Keratinocyte (primary cell): ENCODE data around the gene METAP1D. TPM values are rescaled to one million over a fixed set of nuclear protein-coding genes. Genes with fewer than 3 reads are reported as not detected.

Experiments used
- DNase-seq: peaks from one replicate; pipeline ENCODE4 v3.0.0-alpha.2; 2011; ENCODE audit warnings: low read depth, missing footprints, low spot score
- FAIRE-seq: peaks from 2 replicates; lab custom pipeline; 2011; peaks lifted over from hg19 to GRCh38; lab: Jason Lieb, UNC
- H2AFZ ChIP-seq: 2 replicates; pipeline ENCODE4 v1.6.0; 2012; ENCODE audit warnings: low read length, control low read depth, inconsistent platforms; ENCODE audit not compliant: control insufficient read depth
- H3K27ac ChIP-seq: 2 replicates; pipeline ENCODE4 v1.5.1; 2011; ENCODE audit warnings: low read length; ENCODE audit not compliant: control insufficient read depth, insufficient read depth
- H3K27me3 ChIP-seq: 3 replicates; pipeline ENCODE4 v1.6.0; 2011; ENCODE audit warnings: low read length; ENCODE audit not compliant: control insufficient read depth, insufficient read depth; ENCODE audit errors: extremely low read depth
- H3K36me3 ChIP-seq, 2 experiments: 2 replicates in 1 of 2; 3 replicates in 1 of 2; pipeline ENCODE4 v1.5.1; 2011; ENCODE audit warnings: low read length in 2 of 2, mild to moderate bottlenecking in 1 of 2; ENCODE audit not compliant: control insufficient read depth in 2 of 2, insufficient read depth in 2 of 2; ENCODE audit errors: extremely low read depth in 1 of 2
- H3K4me1 ChIP-seq: 3 replicates; pipeline ENCODE4 v1.5.1; 2011; ENCODE audit warnings: low read length; ENCODE audit not compliant: control insufficient read depth, insufficient read depth; ENCODE audit errors: extremely low read depth
- H3K4me2 ChIP-seq: 3 replicates; pipeline ENCODE4 v1.6.0; 2011; ENCODE audit warnings: low read depth, low read length; ENCODE audit not compliant: control insufficient read depth, insufficient read depth; ENCODE audit errors: extremely low read depth
- H3K4me3 ChIP-seq, 3 experiments: fragments of 200-600 bp in 1 of 3; sonication (generic) in 1 of 3; 2 replicates in 2 of 3; 3 replicates in 1 of 3; pipeline ENCODE4 v1.5.1; 2011 to 2016; ENCODE audit warnings: low read length in 3 of 3, mild to moderate bottlenecking in 3 of 3, control low read depth in 2 of 3, inconsistent platforms in 1 of 3, low read depth in 1 of 3, mixed read lengths in 1 of 3, mixed run types in 1 of 3, moderate library complexity in 1 of 3; ENCODE audit not compliant: control insufficient read depth in 2 of 3, insufficient read depth in 2 of 3; ENCODE audit errors: extremely low read depth in 1 of 3
- H3K79me2 ChIP-seq: 2 replicates; pipeline ENCODE4 v1.6.0; 2012; ENCODE audit warnings: low read length; ENCODE audit not compliant: control insufficient read depth, insufficient read depth
- H3K9ac ChIP-seq: 3 replicates; pipeline ENCODE4 v1.6.0; 2011; ENCODE audit warnings: low read length; ENCODE audit not compliant: control insufficient read depth, insufficient read depth; ENCODE audit errors: extremely low read depth
- H3K9me1 ChIP-seq: 3 replicates; pipeline ENCODE4 v1.6.0; 2011; ENCODE audit warnings: low read length; ENCODE audit not compliant: control insufficient read depth, insufficient read depth; ENCODE audit errors: extremely low read depth
- H3K9me3 ChIP-seq: 2 replicates; pipeline ENCODE4 v1.5.1; 2012; ENCODE audit warnings: low read depth, low read length; ENCODE audit not compliant: control insufficient read depth
- H4K20me1 ChIP-seq: 3 replicates; pipeline ENCODE4 v1.6.0; 2011; ENCODE audit warnings: low read length; ENCODE audit not compliant: control insufficient read depth, insufficient read depth; ENCODE audit errors: extremely low read depth
- CTCF ChIP-seq, 3 experiments: IDR thresholded peaks in 1 of 3; conservative IDR thresholded peaks in 1 of 3; optimal IDR thresholded peaks in 1 of 3; 2 replicates in 2 of 3; 3 replicates in 1 of 3; pipeline versions ENCODE3 to v1.5.1; 2011; ENCODE audit warnings: low read length in 3 of 3, mild to moderate bottlenecking in 3 of 3, moderate library complexity in 2 of 3, control low read depth in 1 of 3, inconsistent platforms in 1 of 3; ENCODE audit not compliant: insufficient read depth in 2 of 3; ENCODE audit errors: extremely low read depth in 1 of 3
- EZH2 ChIP-seq: IDR thresholded peaks from one replicate; pipeline ENCODE4 v1.6.1; 2012; ENCODE audit warnings: inconsistent platforms, mild to moderate bottlenecking, low read length, moderate library complexity
- dilution Hi-C: fragments of 300-500 bp; cut with MboI; formaldehyde crosslinking; loops from one replicate; pipeline ENCODE4 v1.7.0; 2020; ENCODE audit warnings: low sequenced_read_pairs; ENCODE audit not compliant: extremely low pct_ligation_motif_present
- polyA plus RNA-seq, 5 experiments: library from polyadenylated mRNA; depleted of rRNA in 3 of 5; stranded (reverse) in 3 of 5; stranded (forward) in 1 of 5; unstranded in 1 of 5; fragments of >200 nt; gene quantifications; 1 replicate in 1 of 5; 2 replicates in 3 of 5; 3 replicates in 1 of 5; pipeline versions ENCODE4 v1.2.1 to v1.2.3, GENCODE V29; 2011 to 2012; ENCODE audit warnings: missing spikeins in 2 of 5, low read depth in 1 of 5, low replicate concordance in 1 of 5

METAP1D gene
- polyA plus RNA-seq, 1 donor (not counting 4 experiments of a cell fraction or from before 2014, with no cell fraction given) = 5.1 TPM

- H3K9ac ChIP-seq = no peak overlapping the region
- no peaks in the 10 kb centered on the region for H3K79me2 ChIP-seq
- H2AFZ ChIP-seq = no peak overlapping the region
- TF ChIP-seq EZH2 = peak; percentile 53
- no peak for TF ChIP-seq CTCF (optimal IDR thresholded peaks at IDR 0.05 in 1 of 3, IDR thresholded peaks at IDR 0.05 in 1 of 3, conservative IDR thresholded peaks at IDR 0.05 in 1 of 3; ENCODE audit: extremely low read depth in 1 of 3, insufficient read depth in 2 of 3, low read length in 3 of 3)
- no peaks in the 10 kb centered on the region for H3K36me3 ChIP-seq
- H3K27ac ChIP-seq = no peak overlapping the region
- H3K4me2 ChIP-seq = no peak overlapping the region
- H3K27me3 ChIP-seq = peaks cover 94% of the 10 kb centered on the region
- no peaks in the 10 kb centered on the region for H3K9me3 ChIP-seq
- DNase-seq (no peak), FAIRE-seq (no peak)
- no peaks in the 10 kb centered on the region for H4K20me1 ChIP-seq
- no peaks in the 10 kb centered on the region for H3K9me1 ChIP-seq
- dilution Hi-C loops = no loop called here
- no peak overlapping the region for H3K4me3 ChIP-seq
- peaks cover 21% of the 10 kb centered on the region for H3K4me1 ChIP-seq
These were observed 90.5 kb downstream of the METAP1D start for GRCh38 chr2:172090044-172090961.

GRCh38 chr2:172091000-172091641, 91.4 kb downstream of the METAP1D start:
- DNase-seq (no peak), FAIRE-seq (no peak)
- Histone ChIP-seq H3K27me3 (peaks cover 86% of the 10 kb centered on the region), H3K79me2 (no peaks in the 10 kb centered on the region), H3K4me3 (no peak overlapping the region), H3K9me3 (no peaks in the 10 kb centered on the region), H3K4me2 (no peak overlapping the region), H3K36me3 (no peaks in the 10 kb centered on the region), H2AFZ (no peak overlapping the region), H3K27ac (no peak overlapping the region), H3K4me1 (peaks cover 22% of the 10 kb centered on the region), H4K20me1 (no peaks in the 10 kb centered on the region), H3K9me1 (no peaks in the 10 kb centered on the region), H3K9ac (no peak overlapping the region)
- dilution Hi-C loops = no loop called here
- TF ChIP-seq CTCF (optimal IDR thresholded peaks at IDR 0.05 in 1 of 3, IDR thresholded peaks at IDR 0.05 in 1 of 3, conservative IDR thresholded peaks at IDR 0.05 in 1 of 3; ENCODE audit: extremely low read depth in 1 of 3, insufficient read depth in 2 of 3, low read length in 3 of 3) (no peak), EZH2 (no peak)
